Motor neuron (in vitro differentiated cells): ENCODE data around the gene NDUFAF8. TPM values are rescaled to one million over a fixed set of nuclear protein-coding genes. Genes with fewer than 3 reads are reported as not detected.

Source experiments
- ATAC-seq, 8 experiments: fragments of 200-7000 bp; cut with Tn5 transposase; replicated peaks in 6 of 8; 2 replicates each; pipeline ENCODE4 v1.8.0; 2021; ENCODE audit warnings: mild to moderate bottlenecking in 8 of 8, moderate library complexity in 8 of 8
- H3K27ac ChIP-seq, 2 donors: fragments of 250-450 bp; sonication (Bioruptor Pico); 2 replicates each; pipeline ENCODE4 v1.9.0; 2021; ENCODE audit warnings: antibody characterized with exemption in 2 of 2, mild to moderate bottlenecking in 2 of 2, moderate library complexity in 1 of 2
- H3K4me1 ChIP-seq, 2 donors: fragments of 250-450 bp; sonication (Bioruptor Pico); replicated peaks in 1 of 2; 2 replicates each; pipeline ENCODE4 v1.6.1; 2021; ENCODE audit warnings: antibody characterized with exemption in 2 of 2, mild to moderate bottlenecking in 2 of 2, moderate library complexity in 1 of 2
- H3K4me3 ChIP-seq, 5 donors: fragments of 250-450 bp; sonication (Bioruptor Pico); 2 replicates each; pipeline ENCODE4 v1.9.0; 2021; ENCODE audit warnings: antibody characterized with exemption in 5 of 5, mild to moderate bottlenecking in 5 of 5, moderate library complexity in 4 of 5
- WGBS, 10 experiments: fragments of 450-650 bp; shearing (Covaris generic); methylation state at CpG; one replicate each; pipeline ENCODE4 v1.0.0; 2022; 5-methylcytosine and 5-hydroxymethylcytosine counted together
- in situ Hi-C, 9 experiments: fragments of 400-800 bp; cut with MboI; loops; one replicate each; pipeline ENCODE4 v1.15.0; 2021; ENCODE audit warnings: low sequenced_read_pairs in 9 of 9, low pct_unique_long_range_greater_than_20kb in 2 of 9; ENCODE audit not compliant: unreplicated experiment in 9 of 9
- total RNA-seq, 8 experiments: library from RNA; unstranded; fragments of 300-600 nt; gene quantifications; 2 replicates each; pipeline versions ENCODE4 v1.2.3 to v1.2.4, GENCODE V29; 2022

NDUFAF8 gene
- total RNA-seq: 100 to 1,000 TPM in 4 of 8 experiments, 10 to 100 TPM in 4; 23.9 to 200 (median 94.8) TPM

GRCh38 chr17:81238815-81239713, at the start of gene NDUFAF8, which contains the start of gene TEPSIN:
Gene NDUFAF8 (plus strand): TSS chr17:81239318. CDS start chr17:81239364, 46 bp downstream.
Gene TEPSIN (minus strand): TSS chr17:81239055. CDS start chr17:81239033, 22 bp downstream.
- H3K4me1 ChIP-seq: peaks cover 3 to 11% of the 10 kb centered on the region in 2 donors

GRCh38 chr17:81189670-81190530, 49.2 kb upstream of the NDUFAF8 start:
- no peaks in the 10 kb centered on the region for H3K4me1 ChIP-seq
- in situ Hi-C loops: no loop called here
- no peak overlapping the region for H3K27ac ChIP-seq
- ATAC-seq: peak in 6 of 8 experiments; percentile 38 to 79 (median 47)
- H3K4me3 ChIP-seq: no peak overlapping the region
- WGBS, 10 experiments: 77 to 100% (median 97%) methylated on average over 3 to 7 of the region's 27 CpGs; no CpG with 5 or more reads in 6 of the 10 experiments

More at GRCh38 chr17:81238815-81239713, at the start of gene NDUFAF8, which contains the start of gene TEPSIN:
- 0 to 7% (median 0%) methylated on average over 1 to 22 of the region's 100 CpGs; no CpG with 5 or more reads in 3 of the 10 experiments for WGBS, 10 experiments
- in situ Hi-C loops: loop anchor here in 1 of 9 experiments (25.0 kb wide), 1 partner anchor 227 kb away; no protein-coding TSS in a partner anchor
- Histone ChIP-seq H3K4me3 (peak within 1 kb of the TSS; percentile 62 to 97 (median 94)), H3K27ac (peak within 1 kb of the TSS; percentile 81 to 90)
- ATAC-seq: peak; percentile 89 to 98 (median 97)

GRCh38 chr17:81190591-81190990, 48.5 kb upstream of the NDUFAF8 start:
- Histone ChIP-seq H3K4me3 (no peak overlapping the region), H3K27ac (no peak overlapping the region), H3K4me1 (no peaks in the 10 kb centered on the region)
- in situ Hi-C loops: no loop called here
- WGBS, 10 experiments: no CpG with 5 or more reads among the region's 28 CpGs
- ATAC-seq: no peak

GRCh38 chr17:81191116-81191515, 48.0 kb upstream of the NDUFAF8 start:
- WGBS, 10 experiments: 50 to 93% methylated on average over 1 to 3 of the region's 20 CpGs; no CpG with 5 or more reads in 8 of the 10 experiments
- ATAC-seq: no peak
- Histone ChIP-seq H3K4me1 (no peaks in the 10 kb centered on the region), H3K4me3 (no peak overlapping the region), H3K27ac (no peak overlapping the region)
- in situ Hi-C loops: no loop called here

- no peak for ATAC-seq
- in situ Hi-C loops: no loop called here
- Histone ChIP-seq H3K4me1 (no peaks in the 10 kb centered on the region), H3K4me3 (no peak overlapping the region), H3K27ac (no peak overlapping the region)
- WGBS, 10 experiments: 80 to 100% (median 93%) methylated on average over 1 to 5 of the region's 14 CpGs; no CpG with 5 or more reads in 6 of the 10 experiments
Observed at GRCh38 chr17:81191646-81192045, 47.5 kb upstream of the NDUFAF8 start.

- Histone ChIP-seq H3K4me1 (no peaks in the 10 kb centered on the region), H3K27ac (no peak overlapping the region), H3K4me3 (no peak overlapping the region)
- WGBS, 10 experiments: 80 to 100% methylated on average over 1 to 3 of the region's 34 CpGs; no CpG with 5 or more reads in 8 of the 10 experiments
- ATAC-seq: peak in 4 of 8 experiments; percentile 1 to 76 (median 34)
- in situ Hi-C loops: no loop called here
Observed at GRCh38 chr17:81192386-81193050, 46.6 kb upstream of the NDUFAF8 start.

- 88% methylated on average over 5 of the region's 17 CpGs; no CpG with 5 or more reads in 9 of the 10 experiments for WGBS, 10 experiments
- ATAC-seq: no peak
- in situ Hi-C loops: no loop called here
- no peak overlapping the region for H3K27ac ChIP-seq
- no peaks in the 10 kb centered on the region for H3K4me1 ChIP-seq
- H3K4me3 ChIP-seq: no peak overlapping the region
Observed at GRCh38 chr17:81193051-81193410, 46.1 kb upstream of the NDUFAF8 start.

GRCh38 chr17:81193470-81194224, 45.5 kb upstream of the NDUFAF8 start:
- Histone ChIP-seq H3K27ac (no peak overlapping the region), H3K4me1 (no peaks in the 10 kb centered on the region), H3K4me3 (no peak overlapping the region)
- ATAC-seq: peak in 2 of 8 experiments; percentile 41 to 45
- in situ Hi-C loops: no loop called here
- 67 to 100% (median 92%) methylated on average over 1 to 17 of the region's 38 CpGs; no CpG with 5 or more reads in 4 of the 10 experiments for WGBS, 10 experiments

GRCh38 chr17:81194225-81194760, 44.8 kb upstream of the NDUFAF8 start:
- no peaks in the 10 kb centered on the region for H3K4me1 ChIP-seq
- H3K27ac ChIP-seq: no peak overlapping the region
- in situ Hi-C loops: no loop called here
- no peak overlapping the region for H3K4me3 ChIP-seq
- 80 to 90% (median 82%) methylated on average over 1 to 7 of the region's 21 CpGs; no CpG with 5 or more reads in 5 of the 10 experiments for WGBS, 10 experiments
- ATAC-seq: no peak

- WGBS, 10 experiments: 79 to 100% (median 97%) methylated on average over 1 to 9 of the region's 37 CpGs; no CpG with 5 or more reads in 4 of the 10 experiments
- no peak overlapping the region for H3K27ac ChIP-seq
- no peaks in the 10 kb centered on the region for H3K4me1 ChIP-seq
- in situ Hi-C loops: no loop called here
- no peak overlapping the region for H3K4me3 ChIP-seq
- no peak for ATAC-seq
Observed at GRCh38 chr17:81194941-81195901, 43.9 kb upstream of the NDUFAF8 start.
